Hepatocyte (in vitro differentiated cells): Measurements from ENCODE around the gene ZBTB7C. TPM values are rescaled to one million over a fixed set of nuclear protein-coding genes. Genes with fewer than 3 reads are reported as not detected.

Source experiments
- DNase-seq: peaks from one replicate; pipeline ENCODE4 v3.0.0-alpha.2; 2016; ENCODE audit warnings: low spot score
- H2AFZ ChIP-seq: fragments of 200-600 bp; sonication (generic); 2 replicates; pipeline ENCODE4 v1.6.0; 2016; ENCODE audit warnings: antibody characterized with exemption, mild to moderate bottlenecking
- H3K27ac ChIP-seq: fragments of 200-600 bp; sonication (generic); 2 replicates; pipeline ENCODE4 v1.5.1; 2016; ENCODE audit warnings: mild to moderate bottlenecking
- H3K27me3 ChIP-seq: fragments of 200-600 bp; sonication (generic); 2 replicates; pipeline ENCODE4 v1.6.1; 2016
- H3K36me3 ChIP-seq: fragments of 200-600 bp; sonication (generic); replicated peaks from 2 replicates; pipeline ENCODE4 v1.5.1; 2016; ENCODE audit warnings: low read depth; ENCODE audit not compliant: insufficient read depth
- H3K4me1 ChIP-seq: fragments of 200-600 bp; sonication (generic); 2 replicates; pipeline ENCODE4 v1.5.1; 2016; ENCODE audit warnings: mild to moderate bottlenecking, moderate library complexity; ENCODE audit not compliant: insufficient read depth
- H3K4me2 ChIP-seq: fragments of 200-600 bp; sonication (generic); 2 replicates; pipeline ENCODE4 v1.6.0; 2016
- H3K4me3 ChIP-seq: fragments of 200-600 bp; sonication (generic); 2 replicates; pipeline ENCODE4 v1.5.1; 2016; ENCODE audit warnings: mild to moderate bottlenecking
- H3K79me2 ChIP-seq: fragments of 200-600 bp; sonication (generic); 2 replicates; pipeline ENCODE4 v1.6.0; 2017; ENCODE audit warnings: mild to moderate bottlenecking
- H3K9me2 ChIP-seq: fragments of 200-600 bp; sonication (generic); replicated peaks from 2 replicates; pipeline ENCODE4 v1.6.0; 2017; ENCODE audit warnings: mild to moderate bottlenecking; ENCODE audit not compliant: insufficient read depth
- H3K9me3 ChIP-seq: fragments of 200-600 bp; sonication (generic); 2 replicates; pipeline ENCODE4 v1.5.1; 2016; ENCODE audit warnings: low read depth, mild to moderate bottlenecking
- H4K20me1 ChIP-seq: fragments of 200-600 bp; sonication (generic); 2 replicates; pipeline ENCODE4 v1.6.0; 2016; ENCODE audit warnings: mild to moderate bottlenecking; ENCODE audit not compliant: insufficient read depth, poor library complexity, severe bottlenecking
- CTCF ChIP-seq: fragments of 200-600 bp; sonication (generic); IDR thresholded peaks from 2 replicates; pipeline ENCODE4 v1.5.1; 2016; ENCODE audit warnings: antibody characterized with exemption, mild to moderate bottlenecking; ENCODE audit not compliant: poor library complexity
- EZH2 ChIP-seq: fragments of 200-600 bp; sonication (generic); IDR thresholded peaks from 2 replicates; pipeline ENCODE4 v1.6.1; 2016; ENCODE audit warnings: antibody characterized with exemption, mild to moderate bottlenecking, borderline replicate concordance
- EZH2phosphoT487 ChIP-seq: fragments of 200-600 bp; sonication (generic); IDR thresholded peaks from one replicate; pipeline ENCODE4 v1.6.1; 2018; ENCODE audit warnings: antibody characterized with exemption, mild to moderate bottlenecking, low read depth, moderate library complexity; ENCODE audit not compliant: unreplicated experiment, severe bottlenecking
- WGBS: methylation state at CpG from one replicate; pipeline ENCODE4 v1.1.6; 2016; ENCODE audit warnings: low lambda C conversion rate; ENCODE audit errors: missing lambda C conversion rate; 5-methylcytosine and 5-hydroxymethylcytosine counted together
- polyA plus RNA-seq: library from polyadenylated mRNA; unstranded; fragments of >200 nt; fragmentation: Nextera tagmentation; extraction: Ambion mirVana; gene quantifications from 2 replicates; pipeline ENCODE4 v1.2.1, GENCODE V29; 2016
- total RNA-seq: library from RNA; depleted of rRNA; stranded (reverse); fragments of >200 nt; gene quantifications from 2 replicates; pipeline ENCODE4 v1.2.3, GENCODE V29; 2014

ZBTB7C gene
- total and polyA plus RNA-seq, 2 experiments from 2014 or later = 0.70 to 1.0 TPM

GRCh38 chr18:48171490-48172188 is 237.5 kb downstream of the ZBTB7C start:
- no peak for DNase-seq
- no peaks in the 10 kb centered on the region for H3K9me2 ChIP-seq
- H3K27ac ChIP-seq = no peak overlapping the region
- no peaks in the 10 kb centered on the region for H4K20me1 ChIP-seq
- no peaks in the 10 kb centered on the region for H3K79me2 ChIP-seq
- no peak for TF ChIP-seq EZH2
- no peak for TF ChIP-seq CTCF
- no peak for TF ChIP-seq EZH2phosphoT487
- no peaks in the 10 kb centered on the region for H3K9me3 ChIP-seq
- H3K4me2 ChIP-seq = no peak overlapping the region
- peaks cover 24% of the 10 kb centered on the region for H3K4me1 ChIP-seq
- H2AFZ ChIP-seq = no peak overlapping the region
- no peaks in the 10 kb centered on the region for H3K36me3 ChIP-seq
- WGBS = 87% methylated on average over 6 of the region's 6 CpGs
- H3K4me3 ChIP-seq = no peak overlapping the region
- H3K27me3 ChIP-seq = no peaks in the 10 kb centered on the region

GRCh38 chr18:48170651-48171050 is 238.5 kb downstream of the ZBTB7C start:
- Histone ChIP-seq H3K9me2 (no peaks in the 10 kb centered on the region), H3K27ac (no peak overlapping the region), H3K4me1 (peaks cover 28% of the 10 kb centered on the region), H3K36me3 (no peaks in the 10 kb centered on the region), H3K79me2 (no peaks in the 10 kb centered on the region), H3K4me3 (no peak overlapping the region), H2AFZ (no peak overlapping the region), H3K4me2 (no peak overlapping the region), H4K20me1 (no peaks in the 10 kb centered on the region), H3K9me3 (no peaks in the 10 kb centered on the region), H3K27me3 (no peaks in the 10 kb centered on the region)
- DNase-seq = no peak
- WGBS = 95% methylated on average over 5 of the region's 5 CpGs
- TF ChIP-seq EZH2 (no peak), CTCF (no peak), EZH2phosphoT487 (no peak)

GRCh38 chr18:48168861-48169260 is 240.3 kb downstream of the ZBTB7C start:
- no peak for DNase-seq
- H3K27me3 ChIP-seq = no peaks in the 10 kb centered on the region
- H3K4me2 ChIP-seq = no peak overlapping the region
- H3K36me3 ChIP-seq = no peaks in the 10 kb centered on the region
- no peak overlapping the region for H2AFZ ChIP-seq
- H3K4me1 ChIP-seq = peaks cover 42% of the 10 kb centered on the region
- H3K4me3 ChIP-seq = no peak overlapping the region
- no peaks in the 10 kb centered on the region for H3K9me3 ChIP-seq
- WGBS = 97% methylated on average over 2 of the region's 2 CpGs
- no peak for TF ChIP-seq EZH2phosphoT487
- no peak for TF ChIP-seq CTCF
- no peak for TF ChIP-seq EZH2
- peak overlapping the region; percentile 64 for H3K27ac ChIP-seq
- H4K20me1 ChIP-seq = no peaks in the 10 kb centered on the region
- H3K9me2 ChIP-seq = no peaks in the 10 kb centered on the region
- H3K79me2 ChIP-seq = no peaks in the 10 kb centered on the region
